HuH-7.5 (cell line): ENCODE data around the gene ATP8A2.

Experiments
- DNase-seq: peaks from one replicate; pipeline ENCODE4 v3.0.0; 2011; ENCODE audit warnings: low spot score

The ATP8A2 gene

GRCh38 chr13:25882466-25883357 lies 510.9 kb downstream of the ATP8A2 start:
- DNase-seq = no peak

GRCh38 chr13:25885418-25885817 lies 513.6 kb downstream of the ATP8A2 start:
- DNase-seq = no peak

- DNase-seq = no peak
Observed at GRCh38 chr13:25886438-25887214, 514.9 kb downstream of the ATP8A2 start.

GRCh38 chr13:25887962-25888655 lies 516.3 kb downstream of the ATP8A2 start:
- no peak for DNase-seq

GRCh38 chr13:25890671-25891212 lies 519.0 kb downstream of the ATP8A2 start:
- no peak for DNase-seq

GRCh38 chr13:25898991-25899390 lies 527.2 kb downstream of the ATP8A2 start:
- no peak for DNase-seq

- DNase-seq = no peak
Observed at GRCh38 chr13:25899464-25899863, 527.7 kb downstream of the ATP8A2 start.

- no peak for DNase-seq
Observed at GRCh38 chr13:25899952-25900351, 528.2 kb downstream of the ATP8A2 start.

GRCh38 chr13:25901460-25902376 lies 529.9 kb downstream of the ATP8A2 start:
- no peak for DNase-seq

GRCh38 chr13:25902455-25902854 lies 530.7 kb downstream of the ATP8A2 start:
- no peak for DNase-seq

GRCh38 chr13:25902891-25903341 lies 531.1 kb downstream of the ATP8A2 start:
- DNase-seq = no peak

- no peak for DNase-seq
Observed at GRCh38 chr13:25904830-25905229, 533.1 kb downstream of the ATP8A2 start.

- no peak for DNase-seq
Observed at GRCh38 chr13:25905611-25906010, 533.8 kb downstream of the ATP8A2 start.

GRCh38 chr13:25906191-25906661 lies 534.5 kb downstream of the ATP8A2 start:
- no peak for DNase-seq

GRCh38 chr13:25908366-25908765 lies 536.6 kb downstream of the ATP8A2 start:
- DNase-seq = no peak

GRCh38 chr13:25910243-25910642 lies 538.5 kb downstream of the ATP8A2 start:
- DNase-seq = no peak

- DNase-seq = no peak
Observed at GRCh38 chr13:25910991-25911419, 539.2 kb downstream of the ATP8A2 start.

GRCh38 chr13:25912961-25913360 lies 541.2 kb downstream of the ATP8A2 start:
- DNase-seq = no peak

- no peak for DNase-seq
Observed at GRCh38 chr13:25915840-25916518, 544.2 kb downstream of the ATP8A2 start.

GRCh38 chr13:25920277-25920676 lies 548.5 kb downstream of the ATP8A2 start:
- DNase-seq = no peak
